WTC11 (cell line): ENCODE data around the gene ACYP2. TPM values are rescaled to one million over a fixed set of nuclear protein-coding genes. Genes with fewer than 3 reads are reported as not detected.
"Not testable (repeated sequence)": the region's sequence is repeated elsewhere in the genome, so short reads cannot be mapped to it uniquely, and the experiment has no call there.

Experiments
- ATAC-seq: fragments of 200-7000 bp; cut with Tn5 transposase; 2 replicates; pipeline ENCODE4 v1.10.0; 2021; ENCODE audit warnings: mild to moderate bottlenecking, moderate library complexity
- CTCF ChIA-PET: fragments of 300-600 bp; sonication (Branson Sonifier 250); formaldehyde crosslinking; loops from one replicate; lab custom pipeline; 2021; ENCODE audit warnings: antibody characterized with exemption; lab: Charles Lee
- POLR2A ChIA-PET: fragments of 350-600 bp; sonication (Branson Sonifier 250); formaldehyde crosslinking; loops from one replicate; lab custom pipeline; 2021; ENCODE audit warnings: antibody characterized with exemption; lab: Charles Lee
- DNase-seq: peaks from one replicate; pipeline ENCODE4 v3.0.0; 2021; ENCODE audit warnings: low spot score
- H3K27ac Mint-ChIP-seq: 2 replicates; pipeline ENCODE4 v1.8.0; 2021; ENCODE audit warnings: mixed read lengths
- H3K27me3 Mint-ChIP-seq: 2 replicates; pipeline ENCODE4 v1.8.0; 2021; ENCODE audit warnings: low read depth, mild to moderate bottlenecking, moderate library complexity, mixed read lengths
- H3K36me3 Mint-ChIP-seq: 2 replicates; pipeline ENCODE4 v1.8.0; 2021; ENCODE audit warnings: mixed read lengths
- H3K4me1 Mint-ChIP-seq: 2 replicates; pipeline ENCODE4 v1.8.0; 2022; ENCODE audit warnings: mixed read lengths
- H3K4me3 Mint-ChIP-seq: 2 replicates; pipeline ENCODE4 v1.8.0; 2021; ENCODE audit warnings: mild to moderate bottlenecking, moderate library complexity, mixed read lengths
- H3K9me3 Mint-ChIP-seq: 2 replicates; pipeline ENCODE4 v1.8.0; 2021; ENCODE audit warnings: mixed read lengths
- E2F1 ChIP-seq: sonication (generic); formaldehyde crosslinking; IDR thresholded peaks from 2 replicates; pipeline ENCODE4 v1.8.0; 2022; ENCODE audit warnings: mild to moderate bottlenecking, missing genetic modification reagents
- ESRRA ChIP-seq: sonication (generic); formaldehyde crosslinking; IDR thresholded peaks from 2 replicates; pipeline ENCODE4 v1.8.1; 2022; ENCODE audit warnings: mild to moderate bottlenecking, missing genetic modification reagents, borderline replicate concordance
- ETV6 ChIP-seq: sonication (generic); formaldehyde crosslinking; IDR thresholded peaks from 2 replicates; pipeline ENCODE4 v1.8.1; 2022; ENCODE audit warnings: mild to moderate bottlenecking, missing genetic modification reagents
- HMGXB4 ChIP-seq: sonication (generic); formaldehyde crosslinking; IDR thresholded peaks from 2 replicates; pipeline ENCODE4 v1.8.1; 2023; ENCODE audit warnings: mild to moderate bottlenecking, moderate library complexity, missing genetic modification reagents
- JAZF1 ChIP-seq: fragments of 250-450 bp; sonication (Bioruptor Pico); IDR thresholded peaks from 2 replicates; pipeline ENCODE4 v1.9.0; 2021; ENCODE audit warnings: moderate library complexity, mild to moderate bottlenecking, inconsistent platforms
- MAX ChIP-seq: sonication (generic); formaldehyde crosslinking; IDR thresholded peaks from 2 replicates; pipeline ENCODE4 v1.8.0; 2022; ENCODE audit warnings: mild to moderate bottlenecking, missing genetic modification reagents
- NFATC4 ChIP-seq: fragments of 250-450 bp; sonication (Bioruptor Pico); IDR thresholded peaks from 2 replicates; pipeline ENCODE4 v1.9.0; 2021; ENCODE audit warnings: mild to moderate bottlenecking
- NR3C1 ChIP-seq: sonication (generic); formaldehyde crosslinking; conservative IDR thresholded peaks from 2 replicates; pipeline ENCODE4 v1.8.1; 2023; ENCODE audit warnings: low read depth, mild to moderate bottlenecking, missing genetic modification reagents
- PREB ChIP-seq: sonication (generic); formaldehyde crosslinking; IDR thresholded peaks from 2 replicates; pipeline ENCODE4 v1.8.1; 2022; ENCODE audit warnings: mild to moderate bottlenecking, missing genetic modification reagents, moderate library complexity, borderline replicate concordance
- SMAD3 ChIP-seq: sonication (generic); formaldehyde crosslinking; IDR thresholded peaks from 2 replicates; pipeline ENCODE4 v1.8.0; 2022; ENCODE audit warnings: missing genetic modification reagents, mild to moderate bottlenecking, borderline replicate concordance
- TCF7 ChIP-seq: sonication (generic); formaldehyde crosslinking; IDR thresholded peaks from 2 replicates; pipeline ENCODE4 v1.8.0; 2022; ENCODE audit warnings: mild to moderate bottlenecking, low read depth, missing genetic modification reagents, moderate library complexity
- TEAD4 ChIP-seq: sonication (generic); formaldehyde crosslinking; IDR thresholded peaks from 2 replicates; pipeline ENCODE4 v1.8.0; 2022; ENCODE audit warnings: mild to moderate bottlenecking, missing genetic modification reagents
- ZBTB21 ChIP-seq: sonication (generic); formaldehyde crosslinking; IDR thresholded peaks from 2 replicates; pipeline ENCODE4 v1.8.1; 2023; ENCODE audit warnings: mild to moderate bottlenecking, missing genetic modification reagents, borderline replicate concordance
- total RNA-seq: library from RNA; stranded (reverse); gene quantifications from 3 replicates; pipeline ENCODE4 v1.2.3, GENCODE V29; 2021

The ACYP2 gene
- total RNA-seq, 1 experiment from 2014 or later: 4.4 TPM

- ChIA-PET POLR2A (interaction anchor here (0.7 to 1.1 kb wide), 2 partner anchors 22 to 558 kb away, joined by 3 to 5 read pairs; no protein-coding TSS in a partner anchor), CTCF (interaction anchor here (0.5 kb wide), 1 partner anchor 467 kb away, joined by 4 read pairs; no protein-coding TSS in a partner anchor)
Measured at GRCh38 chr2:54114479-54114878, 936 bp upstream of the ACYP2 start.

GRCh38 chr2:54114936-54115283 lies 505 bp upstream of the ACYP2 start:
- no peak for ATAC-seq
- TF ChIP-seq SMAD3 (CRISPR knock-in tag): no peak
- TF ChIP-seq E2F1 (CRISPR knock-in tag): no peak
- no peak for TF ChIP-seq HMGXB4 (CRISPR knock-in tag)
- TF ChIP-seq MAX (CRISPR knock-in tag): no peak
- no peak for TF ChIP-seq ETV6 (CRISPR knock-in tag)
- no peak for TF ChIP-seq ESRRA (CRISPR knock-in tag)
- no peak for TF ChIP-seq NFATC4 (CRISPR knock-in tag)
- TF ChIP-seq ZBTB21 (CRISPR knock-in tag): no peak
- TF ChIP-seq TEAD4 (CRISPR knock-in tag): no peak
- TF ChIP-seq JAZF1 (CRISPR knock-in tag): no peak
- TF ChIP-seq TCF7 (CRISPR knock-in tag): no peak
- TF ChIP-seq NR3C1 (CRISPR knock-in tag): no peak
- TF ChIP-seq, all 79 proteins: peak for 0
- Mint-ChIP-seq H3K27me3 (no peaks in the 10 kb centered on the region; the same call in 1 of the 2 replicates), H3K4me3 (peak overlapping the region; percentile 95), H3K36me3 (peaks cover 17% of the 10 kb centered on the region), H3K4me1 (peaks cover 7% of the 10 kb centered on the region), H3K27ac (peak overlapping the region; percentile 100), H3K9me3 (peaks cover 19% of the 10 kb centered on the region)
- no peak for DNase-seq
- ChIA-PET CTCF (interaction anchor here (0.5 kb wide), 1 partner anchor 467 kb away, joined by 4 read pairs; no protein-coding TSS in a partner anchor), POLR2A (interaction anchor here (0.6 to 1.1 kb wide), 2 partner anchors 12 to 558 kb away, joined by 3 to 4 read pairs; no protein-coding TSS in a partner anchor)

More at GRCh38 chr2:54114479-54114878, 936 bp upstream of the ACYP2 start:
- Mint-ChIP-seq H3K4me3 (peak overlapping the region; percentile 95), H3K9me3 (peaks cover 15% of the 10 kb centered on the region), H3K27ac (peak overlapping the region; percentile 100), H3K36me3 (peaks cover 17% of the 10 kb centered on the region)
- ATAC-seq, H3K27me3 Mint-ChIP-seq, DNase-seq, H3K4me1 Mint-ChIP-seq: not testable (repeated sequence)

- H3K4me1 Mint-ChIP-seq: not testable (repeated sequence)
Measured at GRCh38 chr2:54116598-54116997, 1.2 kb downstream of the ACYP2 start.

GRCh38 chr2:54120950-54121349 lies 5.5 kb downstream of the ACYP2 start:
- H3K27ac Mint-ChIP-seq: no peak overlapping the region
- CTCF ChIA-PET: no interaction called here

More at GRCh38 chr2:54116598-54116997, 1.2 kb downstream of the ACYP2 start:
- H3K27me3 Mint-ChIP-seq, H3K27ac Mint-ChIP-seq, POLR2A ChIA-PET, ATAC-seq, DNase-seq: not testable (repeated sequence)
- CTCF ChIA-PET: interaction anchor here (1.8 kb wide), 1 partner anchor 10 kb away, joined by 4 read pairs; no protein-coding TSS in a partner anchor
- Mint-ChIP-seq H3K36me3 (peaks cover 26% of the 10 kb centered on the region), H3K4me3 (peak overlapping the region; percentile 45), H3K9me3 (peaks cover 35% of the 10 kb centered on the region)

More at GRCh38 chr2:54120950-54121349, 5.5 kb downstream of the ACYP2 start:
- Mint-ChIP-seq H3K36me3 (peaks cover 22% of the 10 kb centered on the region), H3K27me3 (no peaks in the 10 kb centered on the region; the same call in 1 of the 2 replicates), H3K9me3 (peaks cover 38% of the 10 kb centered on the region), H3K4me1 (0 out of 2 replicates have a peak, but pooled peaks cover 3% of the 10 kb centered on the region), H3K4me3 (no peak overlapping the region)
- TF ChIP-seq PREB (CRISPR knock-in tag): no peak
- ATAC-seq (no peak), DNase-seq (no peak)
- POLR2A ChIA-PET: no interaction called here
